NT2/D1 (cell line): Measurements from ENCODE around the gene CHN1.

Experiments used
- DNase-seq: peaks from one replicate; pipeline ENCODE4 v3.0.0-alpha.2; 2011; ENCODE audit warnings: low read depth, low spot score
- H3K27me3 ChIP-seq: 2 replicates; pipeline ENCODE4 v1.6.0; 2011; ENCODE audit warnings: mild to moderate bottlenecking; ENCODE audit not compliant: insufficient read length, insufficient read depth
- H3K36me3 ChIP-seq: 2 replicates; pipeline ENCODE4 v1.6.1; 2011; ENCODE audit warnings: mild to moderate bottlenecking, low read length, mixed read lengths; ENCODE audit not compliant: insufficient read depth, insufficient read length
- H3K4me1 ChIP-seq: 2 replicates; pipeline ENCODE4 v1.5.1; 2011; ENCODE audit not compliant: insufficient read depth, insufficient read length
- H3K4me3 ChIP-seq: 2 replicates; pipeline ENCODE4 v1.5.1; 2011; ENCODE audit warnings: low read depth; ENCODE audit not compliant: insufficient read length
- H3K9ac ChIP-seq: 2 replicates; pipeline ENCODE4 v1.6.0; 2011; ENCODE audit warnings: low read depth; ENCODE audit not compliant: insufficient read length
- H3K9me3 ChIP-seq: 2 replicates; pipeline ENCODE4 v1.5.1; 2011; ENCODE audit warnings: mild to moderate bottlenecking, low read length; ENCODE audit not compliant: insufficient read depth
- SUZ12 ChIP-seq: IDR thresholded peaks from 2 replicates; pipeline ENCODE4 v1.6.1; 2011; ENCODE audit not compliant: insufficient read length, insufficient read depth; ENCODE audit errors: extremely low read depth
- YY1 ChIP-seq: IDR thresholded peaks from 2 replicates; pipeline ENCODE4 v1.6.1; 2011; ENCODE audit not compliant: insufficient read length, insufficient read depth
- ZNF274 ChIP-seq: IDR thresholded peaks from 2 replicates; pipeline ENCODE4 v1.6.1; 2011; ENCODE audit warnings: mild to moderate bottlenecking, low read depth, low read length

CHN1 gene

GRCh38 chr2:174882416-174882815 is 122.8 kb downstream of the CHN1 start:
- Histone ChIP-seq H3K4me3 (no peak overlapping the region), H3K4me1 (no peaks in the 10 kb centered on the region), H3K36me3 (peaks cover 6% of the 10 kb centered on the region), H3K9ac (no peak overlapping the region), H3K27me3 (no peaks in the 10 kb centered on the region), H3K9me3 (no peaks in the 10 kb centered on the region)
- no peak for DNase-seq
- TF ChIP-seq ZNF274 (no peak), YY1 (no peak), SUZ12 (no peak)

- DNase-seq: no peak
- Histone ChIP-seq H3K27me3 (no peaks in the 10 kb centered on the region), H3K4me1 (no peaks in the 10 kb centered on the region), H3K4me3 (no peak overlapping the region), H3K36me3 (peaks cover 6% of the 10 kb centered on the region), H3K9ac (no peak overlapping the region), H3K9me3 (no peaks in the 10 kb centered on the region)
- no peak for TF ChIP-seq SUZ12
- no peak for TF ChIP-seq YY1
- TF ChIP-seq ZNF274: no peak
Measured at GRCh38 chr2:174881678-174882077, 123.5 kb downstream of the CHN1 start.

GRCh38 chr2:174878537-174879147 is 126.5 kb downstream of the CHN1 start:
- TF ChIP-seq SUZ12 (no peak), ZNF274 (no peak), YY1 (no peak)
- Histone ChIP-seq H3K9ac (no peak overlapping the region), H3K4me3 (no peak overlapping the region), H3K4me1 (no peaks in the 10 kb centered on the region), H3K36me3 (peaks cover 11% of the 10 kb centered on the region), H3K27me3 (no peaks in the 10 kb centered on the region), H3K9me3 (0 out of 2 replicates have a peak, but pooled peaks cover 8% of the 10 kb centered on the region)
- no peak for DNase-seq

- peaks cover 11% of the 10 kb centered on the region for H3K36me3 ChIP-seq
- 0 out of 2 replicates have a peak, but pooled peaks cover 8% of the 10 kb centered on the region for H3K9me3 ChIP-seq
- no peaks in the 10 kb centered on the region for H3K4me1 ChIP-seq
- TF ChIP-seq ZNF274: no peak
- TF ChIP-seq SUZ12: no peak
- no peak for TF ChIP-seq YY1
- DNase-seq: no peak
- H3K27me3 ChIP-seq: no peaks in the 10 kb centered on the region
- no peak overlapping the region for H3K9ac ChIP-seq
- no peak overlapping the region for H3K4me3 ChIP-seq
Measured at GRCh38 chr2:174877751-174878150, 127.4 kb downstream of the CHN1 start.

GRCh38 chr2:174877301-174877700 is 127.9 kb downstream of the CHN1 start:
- H3K4me1 ChIP-seq: no peaks in the 10 kb centered on the region
- H3K27me3 ChIP-seq: no peaks in the 10 kb centered on the region
- no peak for DNase-seq
- 0 out of 2 replicates have a peak, but pooled peaks cover 8% of the 10 kb centered on the region for H3K9me3 ChIP-seq
- H3K4me3 ChIP-seq: no peak overlapping the region
- no peak overlapping the region for H3K9ac ChIP-seq
- no peak for TF ChIP-seq SUZ12
- no peak for TF ChIP-seq YY1
- TF ChIP-seq ZNF274: no peak
- H3K36me3 ChIP-seq: peaks cover 11% of the 10 kb centered on the region

- no peaks in the 10 kb centered on the region for H3K4me1 ChIP-seq
- H3K4me3 ChIP-seq: no peak overlapping the region
- no peak overlapping the region for H3K9ac ChIP-seq
- TF ChIP-seq ZNF274: no peak
- no peak for TF ChIP-seq YY1
- no peak for TF ChIP-seq SUZ12
- DNase-seq: no peak
- no peaks in the 10 kb centered on the region for H3K27me3 ChIP-seq
- peaks cover 16% of the 10 kb centered on the region for H3K36me3 ChIP-seq
- 0 out of 2 replicates have a peak, but pooled peaks cover 8% of the 10 kb centered on the region for H3K9me3 ChIP-seq
Measured at GRCh38 chr2:174874085-174874484, 131.1 kb downstream of the CHN1 start.

GRCh38 chr2:174873471-174873870 is 131.7 kb downstream of the CHN1 start:
- no peak for DNase-seq
- no peak overlapping the region for H3K9ac ChIP-seq
- no peaks in the 10 kb centered on the region for H3K27me3 ChIP-seq

GRCh38 chr2:174870787-174871186 is 134.4 kb downstream of the CHN1 start:
- DNase-seq: no peak

More at GRCh38 chr2:174873471-174873870, 131.7 kb downstream of the CHN1 start:
- Histone ChIP-seq H3K9me3 (0 out of 2 replicates have a peak, but pooled peaks cover 8% of the 10 kb centered on the region), H3K4me1 (no peaks in the 10 kb centered on the region), H3K4me3 (no peak overlapping the region), H3K36me3 (peaks cover 16% of the 10 kb centered on the region)
- TF ChIP-seq SUZ12: no peak
- no peak for TF ChIP-seq YY1
- no peak for TF ChIP-seq ZNF274

More at GRCh38 chr2:174870787-174871186, 134.4 kb downstream of the CHN1 start:
- Histone ChIP-seq H3K9ac (no peak overlapping the region), H3K9me3 (0 out of 2 replicates have a peak, but pooled peaks cover 8% of the 10 kb centered on the region), H3K4me3 (no peak overlapping the region), H3K36me3 (peaks cover 7% of the 10 kb centered on the region), H3K27me3 (no peaks in the 10 kb centered on the region), H3K4me1 (no peaks in the 10 kb centered on the region)
- no peak for TF ChIP-seq SUZ12
- TF ChIP-seq ZNF274: no peak
- TF ChIP-seq YY1: no peak
